HG03175 (cell line): ENCODE results near the gene SURF4.

Source experiments
- ATAC-seq: cut with Tn5 transposase; IDR thresholded peaks from one replicate; pipeline ENCODE4 v1.9.1; 2021; ENCODE audit warnings: mild to moderate bottlenecking, moderate library complexity; ENCODE audit not compliant: unreplicated experiment

The SURF4 gene

DNA sequence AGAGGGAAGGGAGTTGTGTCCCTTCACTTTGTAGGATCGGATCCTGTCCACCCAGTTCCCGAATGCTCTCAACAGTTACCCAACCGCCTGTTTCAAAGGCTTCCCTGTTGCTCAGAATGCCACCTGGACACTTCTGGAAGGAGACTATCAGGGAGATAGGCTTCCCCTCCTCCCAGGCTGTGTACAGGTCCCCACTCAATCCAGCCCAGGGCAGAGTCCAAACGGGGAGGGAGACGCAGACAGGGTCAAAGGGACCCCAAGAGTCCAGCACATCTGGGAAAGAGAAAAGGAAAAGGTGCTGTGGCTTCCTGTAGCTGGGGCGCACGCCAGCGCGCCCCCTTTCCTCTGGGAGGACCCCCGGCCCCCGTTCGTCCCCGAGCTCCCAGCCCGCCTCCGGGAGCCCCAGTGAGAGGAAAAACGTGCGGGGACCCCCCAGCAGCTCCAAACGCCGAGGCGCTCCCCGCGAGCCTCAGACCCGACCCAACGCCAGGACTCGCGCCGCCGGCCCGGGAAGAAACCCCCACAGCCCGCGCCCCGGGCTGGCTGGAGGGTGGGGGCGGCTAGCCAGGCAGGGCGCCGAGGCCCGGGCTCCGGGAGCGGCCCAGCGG lies 640 bp downstream of the SURF4 start:
- peak; percentile 21 for ATAC-seq

DNA sequence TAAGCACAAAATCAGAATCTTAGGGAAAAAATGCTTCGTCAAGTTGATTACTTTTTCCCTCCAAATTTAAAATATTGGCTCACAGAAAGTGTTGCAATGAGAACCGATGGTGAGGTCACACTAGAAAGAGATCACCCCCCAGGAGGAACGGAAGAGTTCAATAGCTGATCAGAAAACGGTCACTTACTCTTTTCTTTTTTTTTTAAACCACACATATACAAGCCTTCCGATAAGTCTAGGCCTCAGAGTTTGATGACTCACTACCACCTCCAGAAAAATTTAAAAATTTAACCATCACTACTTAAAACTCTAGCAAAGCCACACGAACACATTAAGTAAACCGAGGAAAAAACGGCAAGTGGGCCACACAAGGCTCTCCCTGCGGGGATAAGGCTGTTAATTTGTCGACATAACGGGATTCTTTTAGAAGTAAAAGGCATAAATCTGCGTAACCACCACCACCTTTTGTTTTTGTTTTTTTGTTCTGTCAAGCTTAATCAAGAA lies 1.2 kb downstream of the SURF4 start:
- no peak for ATAC-seq

DNA sequence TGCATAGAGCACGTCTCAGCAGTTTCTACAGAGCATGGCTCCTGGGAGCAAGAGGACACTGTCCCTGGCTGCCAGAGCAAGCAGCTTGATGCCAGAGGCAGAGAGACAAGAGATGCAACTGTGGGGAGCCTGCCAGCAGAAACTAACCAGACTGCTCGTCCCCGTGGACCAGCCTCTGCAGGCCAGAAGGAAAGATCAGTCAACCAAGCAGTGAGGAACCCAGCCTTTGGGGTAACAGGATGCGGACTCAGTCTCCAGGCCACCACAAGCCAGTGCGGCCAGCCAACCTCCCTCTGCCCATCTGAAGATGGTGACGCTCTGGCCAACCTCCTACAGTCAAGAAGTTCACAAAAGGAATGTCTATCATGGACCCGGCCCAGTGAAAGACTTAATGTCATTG lies 3.7 kb downstream of the SURF4 start:
- ATAC-seq = no peak

DNA sequence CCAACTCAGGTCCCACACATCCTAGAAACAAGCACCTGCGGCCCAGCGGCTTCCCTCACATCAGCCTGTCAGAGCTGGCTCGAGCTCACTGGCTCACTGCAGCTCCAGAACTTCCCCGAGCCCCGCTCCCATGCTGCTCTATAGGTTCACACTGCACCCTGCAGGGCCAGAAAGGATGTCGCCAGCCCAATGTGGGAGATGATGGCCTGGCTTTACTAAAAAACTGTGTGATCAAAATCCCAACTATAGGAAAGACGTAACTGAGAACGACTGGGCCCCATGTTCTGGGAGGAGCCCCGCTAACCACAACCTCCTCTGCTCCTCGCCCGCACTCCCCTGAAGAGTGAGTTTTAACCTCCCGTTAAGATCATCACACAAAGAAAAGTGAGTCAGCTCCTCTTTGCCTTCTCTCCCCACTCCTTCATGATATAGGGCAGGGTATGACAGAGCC lies 4.6 kb downstream of the SURF4 start:
- no peak for ATAC-seq

DNA sequence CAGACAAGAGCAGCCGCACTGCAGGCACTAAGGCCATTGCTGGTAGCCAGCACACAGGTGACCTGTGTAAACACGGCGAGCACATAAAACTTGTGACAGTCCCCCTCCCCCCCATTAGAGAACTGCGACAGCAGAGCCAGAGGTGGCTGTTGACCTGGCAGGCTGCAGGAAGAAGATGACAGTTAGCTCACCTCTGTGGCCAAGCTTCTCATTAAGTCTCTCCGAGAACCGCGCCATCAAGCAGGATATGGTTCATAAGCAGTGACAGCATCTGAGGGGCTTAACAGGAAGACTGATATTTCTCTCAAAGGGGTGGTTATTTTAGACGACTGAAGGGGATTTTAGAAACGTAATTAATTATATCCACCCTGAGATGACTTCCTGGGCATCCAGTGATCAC lies 5.2 kb downstream of the SURF4 start:
- no peak for ATAC-seq

DNA sequence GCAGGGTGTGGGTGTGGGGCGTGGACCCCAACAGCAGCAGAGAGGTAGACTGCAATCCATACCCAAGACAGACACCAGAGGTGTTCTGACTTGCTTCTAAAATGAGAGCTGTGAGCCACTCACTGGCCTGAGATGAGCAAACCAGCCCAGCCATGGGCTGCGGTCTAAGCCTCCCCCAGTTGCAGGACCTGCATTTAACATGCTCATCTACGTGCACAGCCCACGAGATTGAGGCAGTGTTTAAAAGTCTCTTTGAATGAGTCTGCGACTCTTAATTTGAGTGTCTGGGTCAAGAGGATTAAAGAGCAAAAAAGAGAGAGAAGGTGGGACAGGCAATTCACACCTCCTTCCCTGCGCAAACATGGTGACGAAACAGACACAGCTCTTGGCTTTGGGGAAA lies 5.9 kb downstream of the SURF4 start:
- no peak for ATAC-seq

DNA sequence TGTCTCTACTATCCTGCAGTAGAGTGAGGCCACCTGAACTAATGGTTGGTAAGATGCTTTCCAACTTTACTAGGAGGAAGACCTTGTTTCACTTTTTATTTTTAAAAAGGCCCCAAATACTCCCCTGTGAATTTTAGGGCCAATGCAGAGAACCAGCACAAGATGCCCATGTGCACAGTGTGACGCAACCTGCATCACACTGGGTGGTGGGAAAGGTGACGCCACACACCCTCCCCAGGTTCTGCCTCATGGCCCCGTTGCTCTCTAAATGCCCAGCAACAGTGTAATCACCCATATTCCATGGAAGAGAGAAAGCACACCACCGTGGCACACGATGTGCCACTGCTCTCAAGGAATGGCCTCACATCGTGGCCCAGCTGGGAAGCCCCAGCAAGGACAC lies 6.4 kb downstream of the SURF4 start:
- ATAC-seq = no peak

DNA sequence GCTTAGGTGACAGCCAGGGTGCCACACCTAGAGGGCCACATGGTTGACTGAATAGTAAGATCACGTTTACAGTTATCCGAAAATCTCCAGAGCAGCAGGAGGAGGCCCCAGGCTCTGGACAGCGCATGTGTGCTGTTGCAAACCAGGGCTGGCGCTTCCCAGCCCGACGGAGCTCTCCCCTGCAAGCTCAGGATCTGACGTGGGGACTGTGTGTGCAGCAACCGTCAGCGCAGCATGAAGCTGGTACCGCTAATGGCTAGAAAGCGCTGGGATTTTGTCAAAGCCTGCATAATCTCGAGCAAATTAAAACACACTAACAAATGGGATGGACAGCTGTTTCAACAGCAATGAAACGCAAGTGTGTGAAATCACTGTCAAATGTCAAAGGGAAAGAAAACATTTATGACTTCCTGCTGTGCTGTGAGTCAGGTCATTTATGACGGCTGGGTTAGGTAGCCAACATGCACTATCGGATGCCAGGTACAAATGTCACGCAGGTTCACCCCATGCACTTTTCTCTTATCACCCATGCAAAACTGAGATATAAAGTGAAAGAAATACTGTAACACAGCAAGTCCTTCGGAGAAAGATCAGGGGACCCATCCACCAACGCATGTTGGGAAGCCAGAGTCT lies 7.5 kb downstream of the SURF4 start:
- ATAC-seq = no peak

DNA sequence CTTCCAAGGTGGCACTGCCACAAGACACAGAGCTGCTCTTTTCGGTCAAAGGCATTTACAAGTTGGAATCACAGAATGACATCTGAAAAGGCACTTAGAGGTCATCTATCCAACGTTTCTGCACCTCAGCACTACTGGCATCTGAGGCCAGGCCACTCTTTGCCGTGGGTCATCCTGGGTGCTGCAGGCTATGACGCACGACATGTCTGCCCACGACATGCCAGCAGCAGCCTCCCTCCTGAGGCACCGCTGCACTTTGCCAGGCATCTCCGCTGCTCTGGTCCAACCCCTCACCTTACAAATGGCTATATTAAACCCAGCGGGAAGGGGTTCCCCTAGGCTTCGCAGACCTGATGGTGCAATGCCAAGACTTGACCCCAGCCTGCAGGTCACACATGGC lies 8.1 kb downstream of the SURF4 start:
- ATAC-seq = no peak

DNA sequence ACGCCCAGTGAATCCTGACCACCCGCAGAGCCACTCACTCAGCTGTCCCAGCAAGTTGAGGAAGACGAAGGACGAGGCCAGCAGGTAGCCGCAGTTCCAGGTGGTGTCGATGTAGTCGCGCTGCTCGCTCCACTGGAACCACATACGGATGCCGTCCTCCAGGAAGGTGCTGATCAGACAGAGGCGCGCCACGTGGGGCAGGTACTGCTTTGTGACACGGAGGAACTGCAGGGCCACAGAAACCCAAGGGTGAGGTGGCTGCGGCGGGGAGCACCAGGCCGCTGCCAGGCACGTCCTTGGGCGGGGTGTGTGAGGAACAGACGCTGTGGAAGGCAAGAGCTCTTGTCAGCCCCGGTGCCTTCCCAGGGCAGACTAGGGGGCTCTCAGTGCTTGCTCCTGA lies 8.6 kb downstream of the SURF4 start:
- no peak for ATAC-seq

DNA sequence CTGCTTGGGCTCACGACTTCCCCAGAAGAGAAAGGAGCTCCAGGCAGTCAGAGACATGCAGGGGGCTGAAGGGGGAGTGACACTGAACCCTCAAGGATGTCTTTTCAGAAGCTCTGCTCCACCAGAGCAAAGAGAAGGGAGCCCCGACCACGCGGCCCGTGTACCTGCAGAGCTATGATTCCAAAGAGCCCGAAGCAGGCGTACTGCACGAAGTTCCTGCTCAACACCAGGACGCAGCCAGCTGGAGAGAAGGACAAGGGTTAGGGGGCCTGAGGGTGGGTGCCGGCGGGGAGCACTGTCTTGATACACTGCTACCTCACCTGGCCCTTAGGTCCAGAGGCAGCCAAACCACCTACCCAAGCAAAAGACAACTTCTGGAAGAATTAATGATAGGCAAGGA lies 9.4 kb downstream of the SURF4 start:
- ATAC-seq = no peak

DNA sequence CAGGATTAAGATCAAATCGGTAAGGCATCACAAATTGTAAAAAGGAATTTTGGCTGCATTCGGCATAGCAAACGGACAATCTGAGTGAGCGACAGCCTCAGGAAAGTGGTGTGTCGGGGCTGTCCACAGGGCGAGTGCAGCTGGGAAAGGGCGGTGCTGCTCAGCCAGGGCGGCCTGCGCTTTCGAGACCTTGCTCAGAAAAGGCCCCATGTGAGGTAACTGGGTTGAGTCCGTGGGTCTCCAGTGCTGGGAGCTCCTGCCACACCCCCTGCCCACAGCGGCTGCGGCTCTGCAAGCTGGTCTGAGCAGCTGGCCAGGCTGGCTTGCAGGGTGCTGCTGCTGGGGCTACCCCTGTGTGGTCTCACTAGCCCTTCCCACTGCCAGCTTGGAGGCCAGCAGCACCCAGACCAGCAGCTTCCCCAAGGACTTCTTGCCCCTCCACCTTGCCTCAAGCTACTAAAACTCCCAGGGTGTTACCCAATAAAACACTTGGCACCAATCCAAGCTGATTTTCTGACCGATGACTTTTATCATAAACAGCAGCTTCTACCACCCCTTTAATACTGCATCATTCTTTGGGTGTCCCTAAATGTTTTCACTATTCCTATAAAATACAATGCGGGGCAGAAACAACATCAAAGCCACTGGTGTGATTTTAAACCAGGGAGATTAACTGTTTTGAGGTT lies 13.4 kb downstream of the SURF4 start:
- ATAC-seq = no peak

DNA sequence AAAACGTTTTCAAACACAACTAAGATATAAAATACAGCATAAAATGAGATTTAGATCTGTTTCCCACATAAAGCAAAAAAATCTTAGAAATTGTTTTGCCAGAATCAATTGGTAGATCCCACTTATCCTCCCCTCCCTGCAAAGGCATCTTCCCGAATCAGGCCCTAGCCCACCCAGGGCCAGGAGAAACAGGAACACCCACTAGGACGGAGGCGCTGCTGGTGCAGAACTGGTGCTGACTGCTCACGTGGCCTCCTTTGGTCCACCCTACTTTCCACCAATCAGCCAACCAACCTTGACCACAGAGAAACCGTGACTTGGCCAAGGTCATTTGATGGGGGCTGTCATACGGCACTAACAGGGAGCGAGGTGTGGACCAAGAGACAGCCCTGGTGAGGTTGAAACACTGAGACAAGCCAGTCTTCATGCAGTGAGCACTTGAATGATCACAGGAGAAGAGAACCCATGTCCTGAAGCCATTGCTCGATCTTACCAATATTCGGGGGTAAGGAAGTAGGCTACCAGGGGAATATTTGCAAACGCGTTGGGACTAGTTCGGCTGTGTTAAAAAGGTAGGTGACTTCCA lies 14.3 kb downstream of the SURF4 start:
- ATAC-seq = no peak

DNA sequence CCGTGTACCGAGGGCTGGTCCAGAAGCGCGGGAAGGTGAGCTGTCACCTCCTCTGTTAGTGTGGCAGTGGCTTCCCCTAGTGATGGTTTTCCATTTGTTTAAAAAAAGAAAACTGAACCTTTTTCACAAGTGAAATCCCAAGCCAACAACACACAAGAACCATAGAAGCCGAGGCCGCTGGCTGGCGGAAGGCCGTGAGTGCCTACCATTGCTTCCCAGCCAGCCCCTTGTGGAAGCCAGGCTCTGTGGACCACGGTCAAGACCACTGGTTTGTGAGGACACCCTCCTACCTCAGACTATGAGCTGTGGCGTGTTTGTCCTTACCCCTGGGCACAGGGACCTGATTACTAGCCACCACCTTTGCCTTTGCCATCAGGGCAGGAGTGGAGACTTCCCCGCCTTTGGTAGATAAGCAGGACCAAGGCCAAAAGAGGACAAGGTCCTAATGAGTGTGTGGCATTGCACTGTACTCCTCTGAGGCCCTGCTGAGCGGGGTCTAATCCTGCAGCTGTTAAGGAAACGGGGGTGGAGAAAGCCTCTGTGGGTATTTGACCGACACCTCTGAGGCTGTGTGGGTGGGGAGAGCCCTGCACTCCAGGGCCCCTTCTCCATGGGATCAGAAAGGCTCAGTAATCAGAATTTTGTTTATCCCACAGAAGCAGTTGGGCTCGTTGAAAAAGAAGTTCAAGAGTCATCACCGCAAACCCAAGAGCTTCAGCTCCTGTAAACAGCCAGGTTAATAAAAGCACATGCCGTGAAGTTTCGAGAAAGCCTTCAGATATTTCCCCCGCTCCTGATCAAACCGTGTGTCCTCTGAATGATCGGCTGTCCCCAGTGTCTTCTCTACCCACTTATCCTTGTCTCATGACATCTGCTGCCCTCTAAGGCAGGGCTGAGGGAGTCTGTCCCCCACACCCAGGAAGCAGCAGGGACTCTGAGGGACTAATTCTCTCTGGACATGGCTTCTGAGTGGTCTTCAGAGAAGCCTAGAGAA lies 15.2 kb downstream of the SURF4 start:
- no peak for ATAC-seq

DNA sequence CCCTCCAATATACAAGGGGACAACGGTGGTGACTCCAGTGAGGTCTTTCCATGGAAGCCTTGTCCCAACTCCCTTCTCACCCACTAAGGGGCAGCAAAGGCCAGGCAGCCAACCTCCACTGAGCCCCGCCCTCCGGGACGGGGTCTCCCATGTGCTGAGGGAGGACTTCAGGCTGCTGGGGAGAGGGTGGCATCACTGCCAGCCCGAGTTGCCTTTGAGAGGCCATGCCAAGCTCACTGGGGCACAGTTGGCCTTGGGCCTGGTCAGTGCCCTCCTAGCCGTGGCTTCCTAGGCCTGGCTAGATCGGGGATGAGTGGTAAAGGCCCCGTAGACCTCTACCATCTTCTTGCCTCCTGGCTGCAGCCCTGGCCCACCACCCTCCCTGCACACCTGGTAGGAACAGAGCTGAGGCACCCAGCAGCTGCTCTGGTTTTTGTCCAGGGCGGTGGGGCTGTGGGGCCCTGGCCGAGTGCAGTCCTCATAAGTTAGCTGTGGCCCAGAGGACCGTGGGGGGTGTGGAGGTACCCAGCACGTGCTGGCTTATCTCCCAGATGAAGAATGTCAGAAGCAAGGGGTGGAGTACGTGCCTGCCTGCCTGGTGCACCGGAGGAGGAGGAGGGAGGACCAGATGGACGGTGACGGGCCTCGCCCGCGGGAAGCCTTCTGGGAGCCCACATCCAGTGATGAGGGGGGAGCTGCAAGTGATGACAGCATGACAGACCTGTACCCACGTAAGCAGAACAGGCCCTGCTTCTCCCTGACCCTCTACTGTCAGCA lies 16.3 kb downstream of the SURF4 start:
- ATAC-seq = no peak

DNA sequence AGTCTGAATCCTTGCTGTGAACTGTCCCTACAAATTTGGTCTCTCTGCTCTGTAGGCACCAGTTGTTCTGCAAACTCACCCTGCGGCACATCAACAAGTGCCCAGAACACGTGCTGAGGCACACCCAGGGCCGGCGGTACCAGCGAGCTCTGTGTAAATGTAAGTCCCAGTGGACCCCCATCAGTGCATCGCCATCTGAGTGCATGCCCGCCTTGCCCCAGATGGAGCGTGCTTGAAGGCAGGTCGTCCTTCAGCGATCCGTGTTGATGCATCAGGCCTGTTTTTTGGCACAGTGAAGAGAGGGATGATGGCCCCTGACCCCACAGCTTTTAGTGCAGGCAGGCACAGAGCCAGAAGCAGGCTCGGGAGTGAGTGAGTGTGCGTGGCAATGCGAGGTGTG lies 18.2 kb downstream of the SURF4 start:
- ATAC-seq = no peak

DNA sequence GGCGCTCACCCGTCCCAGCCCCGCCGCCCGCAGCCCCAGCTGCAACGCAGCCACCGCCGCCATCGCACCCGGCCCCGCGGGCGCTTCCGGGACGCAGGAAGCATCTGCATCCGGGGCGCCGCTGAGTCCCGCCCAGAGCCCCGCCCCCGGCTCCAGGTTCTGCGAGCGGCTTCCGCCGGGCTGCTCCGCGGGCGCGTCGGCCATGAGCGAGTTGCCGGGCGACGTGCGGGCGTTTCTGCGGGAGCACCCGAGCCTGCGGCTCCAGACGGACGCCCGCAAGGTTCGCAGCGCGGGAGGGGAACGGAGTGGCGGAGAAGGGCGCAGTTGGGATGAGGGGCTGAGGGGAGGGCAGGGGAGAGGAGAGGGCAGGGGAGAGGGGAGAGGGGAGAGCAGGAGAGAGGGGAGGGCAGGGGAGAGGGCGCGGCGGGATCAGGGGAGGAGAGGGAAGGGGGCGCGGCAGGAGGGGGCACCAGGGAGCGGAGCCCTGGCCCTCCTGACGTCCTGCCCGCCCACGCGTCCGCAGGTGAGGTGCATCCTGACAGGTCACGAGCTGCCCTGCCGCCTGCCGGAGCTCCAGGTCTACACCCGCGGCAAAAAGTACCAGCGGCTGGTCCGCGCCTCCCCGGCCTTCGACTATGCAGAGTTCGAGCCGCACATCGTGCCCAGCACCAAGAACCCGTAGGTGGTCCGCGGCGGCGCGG lies 19.3 kb downstream of the SURF4 start, which contains the start of the genes SURF1 and SURF2:
Gene SURF1, minus strand, starts transcription at position 97 of the 701 bp plus-strand sequence. Its CDS starts 34 bp downstream, at position 63.
Gene SURF2, plus strand, starts transcription at position 160 of the 701 bp plus-strand sequence. Its CDS starts 43 bp downstream, at position 203.
- ATAC-seq = peak; percentile 77

DNA sequence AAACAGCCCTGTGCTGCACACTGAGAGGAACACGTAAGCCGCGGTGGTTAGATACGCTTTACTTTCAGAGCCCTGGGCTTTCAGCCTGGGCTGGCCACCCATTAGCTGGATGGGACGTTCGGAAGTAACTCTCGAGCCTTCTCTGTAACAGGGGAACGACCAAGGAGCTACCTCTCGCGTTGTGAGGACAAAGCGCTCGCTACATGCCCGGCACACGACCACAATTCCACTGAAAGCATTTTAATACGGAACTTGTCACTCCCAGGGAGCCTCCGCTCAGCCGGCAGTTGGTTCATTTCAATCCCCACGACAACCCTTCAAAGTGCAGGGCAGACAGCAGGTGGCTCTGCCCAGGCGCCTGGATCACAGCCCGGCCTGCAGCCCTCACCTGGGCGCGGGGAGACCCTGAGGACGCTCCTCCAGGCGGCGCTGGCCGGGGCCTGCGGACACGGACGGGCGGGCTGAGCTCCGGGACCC lies 19.9 kb downstream of the SURF4 start:
- peak; percentile 35 for ATAC-seq

DNA sequence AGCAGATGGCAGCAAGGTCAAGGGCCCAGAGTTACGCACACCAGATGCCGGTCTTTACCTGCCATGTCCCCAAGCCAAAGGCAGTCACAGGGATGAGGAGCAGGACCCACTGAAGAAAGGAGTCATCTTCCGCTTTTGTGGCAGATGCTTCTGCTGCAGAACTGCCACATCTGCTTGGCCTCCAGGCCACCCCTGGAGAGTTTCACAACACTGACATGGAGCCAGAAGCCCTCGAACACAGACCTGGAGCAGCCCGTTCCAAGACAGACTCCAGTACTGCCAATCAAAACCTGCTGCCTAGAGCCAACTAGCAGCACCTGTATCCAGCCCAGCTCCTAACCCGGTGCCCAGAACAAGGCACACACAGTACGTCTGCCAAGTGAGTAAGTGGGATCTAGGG lies 21.1 kb downstream of the SURF4 start:
- ATAC-seq = no peak
